Gastroesophageal sphincter (tissue), 3 donors: ENCODE measurements around the gene PRSS3.

Source experiments
- CTCF ChIP-seq, 4 experiments: fragments of 200-600 bp in 2 of 4; fragments of 450-650 bp in 2 of 4; sonication (generic) in 1 of 4; IDR thresholded peaks; one replicate each; pipeline ENCODE4 v1.5.1; 2017 to 2019; ENCODE audit warnings: antibody characterized with exemption in 4 of 4, mild to moderate bottlenecking in 2 of 4, moderate library complexity in 2 of 4
- EP300 ChIP-seq: sonication (generic); formaldehyde crosslinking; IDR thresholded peaks from one replicate; pipeline ENCODE4 v1.6.1; 2017; ENCODE audit warnings: antibody characterized with exemption, mild to moderate bottlenecking

GRCh38 chr9:33765411-33765810 lies 29.9 kb upstream of the PRSS3 start:
- TF ChIP-seq EP300 (no peak), CTCF (IDR thresholded peaks at IDR 0.05) (no peak)
